Kidney (tissue), 14 donors: ENCODE data around the gene HIKESHI. TPM values are rescaled to one million over a fixed set of nuclear protein-coding genes. Genes with fewer than 3 reads are reported as not detected.

Experiments
- DNase-seq, 5 donors: peaks; one replicate each; pipeline ENCODE4 v3.0.0-alpha.2; 2013 to 2020
- FAIRE-seq: peaks from 2 replicates; lab custom pipeline; 2012; peaks lifted over from hg19 to GRCh38; lab: Jason Lieb, UNC
- H3K27ac ChIP-seq, 2 donors: one replicate each; pipeline ENCODE4 v1.7.0; 2013; ENCODE audit warnings: low read depth in 2 of 2, low read length in 2 of 2, inconsistent platforms in 1 of 2
- H3K27me3 ChIP-seq: one replicate; pipeline ENCODE4 v1.7.1; 2013; ENCODE audit warnings: low read length, inconsistent platforms; ENCODE audit not compliant: control insufficient read depth, insufficient read depth
- H3K36me3 ChIP-seq, 3 donors: one replicate each; pipeline versions ENCODE4 v1.7.0 to v1.7.1; 2013; ENCODE audit warnings: low read length in 3 of 3, control low read depth in 1 of 3, inconsistent platforms in 1 of 3; ENCODE audit not compliant: insufficient read depth in 3 of 3, control insufficient read depth in 2 of 3
- H3K4me1 ChIP-seq, 3 donors: one replicate each; pipeline versions ENCODE4 v1.7.0 to v1.7.1; 2013; ENCODE audit warnings: low read length in 3 of 3, inconsistent platforms in 1 of 3, low read depth in 1 of 3; ENCODE audit not compliant: control insufficient read depth in 2 of 3, insufficient read depth in 2 of 3
- H3K4me3 ChIP-seq, 3 donors: one replicate each; pipeline versions ENCODE4 v1.7.0 to v1.8.1; 2013; ENCODE audit warnings: low read length in 3 of 3, control low read depth in 1 of 3, inconsistent platforms in 1 of 3
- H3K9ac ChIP-seq, 3 donors: one replicate each; pipeline versions ENCODE4 v1.7.0 to v1.7.1; 2013; ENCODE audit warnings: low read length in 3 of 3, control low read depth in 1 of 3, inconsistent platforms in 1 of 3
- H3K9me3 ChIP-seq, 3 donors: one replicate each; pipeline versions ENCODE4 v1.7.0 to v1.7.1; 2013; ENCODE audit warnings: low read length in 3 of 3, control low read depth in 1 of 3, inconsistent platforms in 1 of 3; ENCODE audit not compliant: control insufficient read depth in 2 of 3, insufficient read depth in 1 of 3
- CTCF ChIP-seq: IDR thresholded peaks from 3 replicates; pipeline ENCODE4 v1.5.1; 2012; ENCODE audit warnings: mild to moderate bottlenecking, moderate library complexity, borderline replicate concordance; ENCODE audit not compliant: insufficient read depth; ENCODE audit errors: extremely low read depth
- intact Hi-C: fragments of 100-400 bp; cut with DNase I; formaldehyde crosslinking; loops from one replicate; pipeline ENCODE4 v1.11.1; 2022
- polyA plus RNA-seq: library from polyadenylated mRNA; stranded (reverse); fragments of 350-450 nt; fragmentation: Illumina TruSeq; extraction: RNeasy Lipid Tissue Mini Kit (QIAGEN cat#74804); gene quantifications from one replicate; pipeline ENCODE4 v1.2.3, GENCODE V29; 2014; ENCODE audit warnings: low read depth, low replicate concordance; ENCODE audit not compliant: insufficient read depth
- total RNA-seq: library from RNA; stranded (reverse); fragmentation: NEBNext Ultra II Directional; extraction: Animal tissue kit (Norgen Biotek cat#: 25700); gene quantifications from one replicate; pipeline ENCODE4 v1.2.1, GENCODE V29; 2021
- donor health status: control.
- donor health status: control.
- donor health status: control.
- donor health status: control.
- donor health status: control.
- donor health status: DM: yes; HTN: yes; CAD: no.
- donor health status: Normal renal cell carcinoma (clear cell type).

HIKESHI gene
- total and polyA plus RNA-seq, 2 donors from 2014 or later: 26.9 to 47.0 TPM

- no peak overlapping the region for H3K9ac ChIP-seq
- H3K9me3 ChIP-seq: no peaks in the 10 kb centered on the region
- no peak for FAIRE-seq
- DNase-seq: no peak
- H3K27ac ChIP-seq: no peak overlapping the region
- H3K4me1 ChIP-seq: no peaks in the 10 kb centered on the region
- H3K27me3 ChIP-seq: no peaks in the 10 kb centered on the region
- no peak overlapping the region for H3K4me3 ChIP-seq
- no peak for TF ChIP-seq CTCF
- intact Hi-C loops: no loop called here
- no peaks in the 10 kb centered on the region for H3K36me3 ChIP-seq
These were observed 78.4 kb downstream of the HIKESHI start for GRCh38 chr11:86380295-86381059.

DNA sequence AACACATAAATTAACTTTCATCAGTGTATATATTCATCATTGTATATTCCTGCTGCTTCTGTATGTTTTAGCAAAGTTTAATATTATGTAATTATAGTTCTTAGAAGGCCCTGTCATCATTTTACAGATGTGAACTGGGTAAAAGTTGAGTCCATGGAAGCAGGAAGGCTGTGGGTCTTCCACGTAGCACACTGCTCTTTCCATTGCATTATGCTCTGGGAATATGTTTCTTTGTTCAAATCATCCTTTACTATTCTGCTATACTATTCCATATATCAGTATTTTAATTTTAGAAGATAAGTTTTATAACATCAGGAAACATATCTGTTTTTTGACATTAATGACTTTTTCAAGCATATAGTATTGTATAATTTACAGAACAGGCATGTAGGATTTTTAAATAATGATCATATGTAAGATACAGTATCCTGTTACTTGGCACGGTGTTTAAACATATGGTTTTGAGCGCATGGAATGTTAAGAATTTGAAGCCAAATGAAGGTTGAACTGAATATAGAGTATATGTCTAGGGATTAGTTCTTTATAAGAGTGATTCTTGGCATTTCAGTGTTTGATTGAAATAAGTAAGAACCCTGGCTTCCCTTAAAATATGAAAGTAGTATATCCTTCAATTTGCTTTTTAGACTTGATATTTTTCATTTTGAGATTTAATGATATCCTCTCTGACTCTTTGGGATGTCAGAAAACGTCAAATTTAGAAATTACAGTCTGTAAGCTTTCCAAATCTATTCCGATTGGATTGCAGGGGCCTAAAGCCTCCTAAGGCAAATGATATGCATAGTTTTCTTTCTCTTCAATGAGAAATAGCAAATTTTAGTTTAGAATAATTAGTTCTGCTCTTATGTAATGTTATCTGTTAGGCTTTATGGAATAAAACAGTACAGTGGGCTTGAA is 81.3 kb downstream of the HIKESHI start:
- H3K27ac ChIP-seq: no peak overlapping the region
- H3K9me3 ChIP-seq: no peaks in the 10 kb centered on the region
- TF ChIP-seq CTCF: no peak
- no peaks in the 10 kb centered on the region for H3K36me3 ChIP-seq
- no peak for DNase-seq
- FAIRE-seq: no peak
- H3K9ac ChIP-seq: no peak overlapping the region
- intact Hi-C loops: no loop called here
- no peaks in the 10 kb centered on the region for H3K4me1 ChIP-seq
- H3K27me3 ChIP-seq: no peaks in the 10 kb centered on the region
- no peak overlapping the region for H3K4me3 ChIP-seq

DNA sequence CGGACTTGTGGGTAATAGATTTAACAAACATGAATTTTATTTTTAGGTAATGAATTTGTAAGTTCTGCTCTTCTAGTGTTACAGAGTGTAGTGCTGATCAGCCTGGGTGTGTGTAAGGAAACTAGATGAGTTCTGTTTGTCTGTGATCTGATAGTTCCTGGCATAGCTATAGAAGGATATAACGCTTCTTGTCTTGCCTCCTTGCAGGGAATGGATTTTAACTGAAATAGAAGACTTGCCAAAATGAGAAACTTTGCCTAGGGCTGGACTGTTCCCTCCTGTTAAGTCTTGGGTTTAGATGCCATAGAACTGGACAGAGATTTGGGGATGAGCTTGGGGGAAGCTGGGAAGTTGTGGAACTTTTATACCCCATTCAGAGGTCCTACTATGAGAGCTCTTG is 84.2 kb downstream of the HIKESHI start:
- intact Hi-C loops: no loop called here
- Histone ChIP-seq H3K27ac (no peak overlapping the region), H3K27me3 (no peaks in the 10 kb centered on the region), H3K36me3 (no peaks in the 10 kb centered on the region), H3K4me1 (no peaks in the 10 kb centered on the region), H3K4me3 (no peak overlapping the region), H3K9ac (no peak overlapping the region), H3K9me3 (no peaks in the 10 kb centered on the region)
- TF ChIP-seq CTCF: no peak
- DNase-seq: no peak
- FAIRE-seq: no peak
